Mammary epithelial cell (primary cell): ENCODE results near the gene CHPF2.

Source experiments
- EZH2 ChIP-seq: IDR thresholded peaks from 2 replicates; pipeline ENCODE4 v1.6.1; 2012; ENCODE audit warnings: low read length, inconsistent platforms, borderline replicate concordance
- TF ChIP-seq, protein P1 (sequence below), 2 donors: IDR thresholded peaks in 1 of 2; conservative IDR thresholded peaks in 1 of 2; 2 replicates each; pipeline ENCODE4 v1.5.1; 2011 to 2012; ENCODE audit warnings: inconsistent platforms in 2 of 2, low read length in 2 of 2, mild to moderate bottlenecking in 2 of 2, control low read depth in 1 of 2, low read depth in 1 of 2; ENCODE audit not compliant: insufficient read depth in 1 of 2; ENCODE audit errors: extremely low read depth in 1 of 2

DNA sequence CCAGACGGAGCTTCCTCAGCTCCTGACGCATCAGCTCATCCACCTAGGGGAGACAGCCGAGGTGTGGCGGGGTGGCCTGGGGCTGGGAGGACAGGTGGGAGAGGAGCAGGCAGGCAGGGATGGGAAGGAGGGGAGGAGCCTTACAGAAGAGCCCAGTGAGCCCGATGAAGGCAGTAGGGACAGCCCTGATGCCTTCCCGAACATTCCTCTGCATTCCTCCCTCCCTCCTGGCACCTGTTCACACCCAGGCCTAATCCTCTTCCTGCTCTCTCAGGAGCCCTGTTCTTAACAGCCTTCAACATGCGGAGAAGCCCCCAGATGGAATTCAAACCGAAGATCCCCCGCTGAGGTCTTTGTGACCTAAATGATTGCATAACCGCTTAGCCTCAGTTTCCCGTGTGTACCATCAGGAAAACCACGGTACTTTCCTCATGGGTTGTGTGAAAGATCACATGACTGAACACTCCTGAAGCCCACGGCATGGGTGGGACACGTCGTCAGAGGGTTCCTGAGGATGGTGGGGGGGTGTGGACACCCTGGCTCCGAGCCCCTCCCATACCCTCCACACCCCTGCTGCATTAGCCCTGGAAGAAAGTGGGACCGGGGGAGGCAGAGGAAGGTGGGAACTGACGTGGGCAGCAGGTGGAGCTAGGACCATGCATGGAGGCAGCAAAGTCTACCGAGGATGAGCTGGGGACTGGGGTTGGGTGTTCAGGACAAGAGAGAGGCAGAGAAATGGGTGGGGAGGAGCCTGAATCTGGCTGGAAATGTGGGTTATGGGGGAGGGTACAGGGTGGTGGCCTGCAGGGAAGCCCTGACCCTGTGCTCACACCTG lies 36.5 kb upstream of the CHPF2 start:
- TF ChIP-seq, protein P1, sequence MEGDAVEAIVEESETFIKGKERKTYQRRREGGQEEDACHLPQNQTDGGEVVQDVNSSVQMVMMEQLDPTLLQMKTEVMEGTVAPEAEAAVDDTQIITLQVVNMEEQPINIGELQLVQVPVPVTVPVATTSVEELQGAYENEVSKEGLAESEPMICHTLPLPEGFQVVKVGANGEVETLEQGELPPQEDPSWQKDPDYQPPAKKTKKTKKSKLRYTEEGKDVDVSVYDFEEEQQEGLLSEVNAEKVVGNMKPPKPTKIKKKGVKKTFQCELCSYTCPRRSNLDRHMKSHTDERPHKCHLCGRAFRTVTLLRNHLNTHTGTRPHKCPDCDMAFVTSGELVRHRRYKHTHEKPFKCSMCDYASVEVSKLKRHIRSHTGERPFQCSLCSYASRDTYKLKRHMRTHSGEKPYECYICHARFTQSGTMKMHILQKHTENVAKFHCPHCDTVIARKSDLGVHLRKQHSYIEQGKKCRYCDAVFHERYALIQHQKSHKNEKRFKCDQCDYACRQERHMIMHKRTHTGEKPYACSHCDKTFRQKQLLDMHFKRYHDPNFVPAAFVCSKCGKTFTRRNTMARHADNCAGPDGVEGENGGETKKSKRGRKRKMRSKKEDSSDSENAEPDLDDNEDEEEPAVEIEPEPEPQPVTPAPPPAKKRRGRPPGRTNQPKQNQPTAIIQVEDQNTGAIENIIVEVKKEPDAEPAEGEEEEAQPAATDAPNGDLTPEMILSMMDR (conservative IDR thresholded peaks at IDR 0.05 in 1 of 2, IDR thresholded peaks at IDR 0.05 in 1 of 2; ENCODE audit: extremely low read depth in 1 of 2, insufficient read depth in 1 of 2, low read depth in 1 of 2, low read length in 2 of 2), result no peak
- TF ChIP-seq EZH2, result no peak
